Measurements from ENCODE around the gene ZNF385B. TPM values are rescaled to one million over a fixed set of nuclear protein-coding genes. Genes with fewer than 3 reads are reported as not detected.

ZNF385B gene
- polyA plus RNA-seq, 1 of the 3 experiments (the other 2 are of a cell fraction): 0.16 TPM

GRCh38 chr2:179427065-179427464 is 434.3 kb downstream of the ZNF385B start:
- Histone ChIP-seq H3K9me2 (no peaks in the 10 kb centered on the region), H3K27me3 (ENCODE audit: insufficient read depth) (no peaks in the 10 kb centered on the region), H3K27ac (ENCODE audit: low read depth in 2 of 2, low read length in 1 of 2) (no peak overlapping the region), H3K9ac (no peak overlapping the region), H3K36me3 (replicated peaks in 1 of 2; ENCODE audit: control insufficient read depth in 1 of 2, insufficient read depth in 2 of 2, low read length in 1 of 2) (no peaks in the 10 kb centered on the region), H3F3A (replicated peaks; ENCODE audit: insufficient read depth) (no peaks in the 10 kb centered on the region), H2AFZ (ENCODE audit: low read depth) (no peak overlapping the region), H3K4me1 (ENCODE audit: control insufficient read depth in 1 of 2, insufficient read depth in 2 of 2, low read depth in 1 of 2, low read length in 1 of 2) (peaks cover 0 to 5% of the 10 kb centered on the region in 2 experiments; a peak in 1 of 4 replicates), H4K20me1 (ENCODE audit: insufficient read depth) (no peaks in the 10 kb centered on the region), H3K9me3 (no peaks in the 10 kb centered on the region), H3K79me2 (ENCODE audit: insufficient read depth) (no peaks in the 10 kb centered on the region), H3K4me2 (no peak overlapping the region), H3K4me3 (ENCODE audit: low read depth in 2 of 2, low read length in 1 of 2) (no peak overlapping the region)
- TF ChIP-seq NRF1 (IDR thresholded peaks at IDR 0.05; ENCODE audit: low read depth, low read length) (no peak), RCOR1 (IDR thresholded peaks at IDR 0.05; ENCODE audit: low read length) (no peak), EZH2phosphoT487 (IDR thresholded peaks at IDR 0.05; ENCODE audit: borderline replicate concordance, low read depth) (no peak), GABPA (IDR thresholded peaks at IDR 0.05; ENCODE audit: low read depth) (no peak), YY1 (IDR thresholded peaks at IDR 0.05; ENCODE audit: low read depth) (no peak), RXRA (IDR thresholded peaks at IDR 0.05; ENCODE audit: borderline replicate concordance, low read depth) (no peak), FOXM1 (IDR thresholded peaks at IDR 0.05; ENCODE audit: low read depth) (no peak), PBX3 (IDR thresholded peaks at IDR 0.05) (no peak), NFIC (IDR thresholded peaks at IDR 0.05; ENCODE audit: borderline replicate concordance) (no peak), USF1 (IDR thresholded peaks at IDR 0.05; ENCODE audit: borderline replicate concordance, low read depth) (no peak), REST (IDR thresholded peaks at IDR 0.05; ENCODE audit: low read depth, low read length) (no peak)
- WGBS (ENCODE audit: low lambda C conversion rate): 63% methylated on average over 2 of the region's 2 CpGs
- POLR2A ChIA-PET: no interaction called here
- CTCF ChIA-PET: no interaction called here
- DNase-seq: no peak

- H3K9me2 ChIP-seq: no peaks in the 10 kb centered on the region
- whole genome bisulfite sequencing (ENCODE audit: low lambda C conversion rate): 71% methylated on average over 3 of the region's 3 CpGs
- TF ChIP-seq SIN3A (IDR thresholded peaks at IDR 0.05; ENCODE audit: borderline replicate concordance, low read depth, low read length) (no peak), RCOR1 (IDR thresholded peaks at IDR 0.05; ENCODE audit: low read length) (no peak), ZBTB33 (IDR thresholded peaks at IDR 0.05; ENCODE audit: borderline replicate concordance, low read depth) (no peak), MAX (IDR thresholded peaks at IDR 0.05; ENCODE audit: low read depth) (no peak), FOXJ3 (CRISPR knock-in tag; IDR thresholded peaks at IDR 0.05) (no peak), SMC3 (IDR thresholded peaks at IDR 0.05; ENCODE audit: low read depth, low read length) (no peak), NFIC (IDR thresholded peaks at IDR 0.05; ENCODE audit: borderline replicate concordance) (no peak), POLR2AphosphoS5 (IDR thresholded peaks at IDR 0.05; ENCODE audit: low read depth, low read length) (no peak), EP300 (IDR thresholded peaks at IDR 0.05; ENCODE audit: borderline replicate concordance in 1 of 2, low read depth in 1 of 2, low read length in 1 of 2) (no peak), USF2 (IDR thresholded peaks at IDR 0.05; ENCODE audit: borderline replicate concordance, low read depth, low read length) (no peak), EZH2phosphoT487 (IDR thresholded peaks at IDR 0.05; ENCODE audit: borderline replicate concordance, low read depth) (no peak), FOXM1 (IDR thresholded peaks at IDR 0.05; ENCODE audit: low read depth) (no peak), NRF1 (IDR thresholded peaks at IDR 0.05; ENCODE audit: low read depth, low read length) (no peak)
These were observed 436.8 kb downstream of the ZNF385B start for GRCh38 chr2:179424571-179424970.

More at GRCh38 chr2:179424571-179424970, 436.8 kb downstream of the ZNF385B start:
- H3K9ac ChIP-seq: no peak overlapping the region
- CTCF ChIA-PET: interaction anchor here (1.0 to 2.6 kb wide), 4 partner anchors 14 to 663 kb away, joined by 3 to 17 read pairs (median 8); no protein-coding TSS in a partner anchor
- no peaks in the 10 kb centered on the region for H3K36me3 ChIP-seq (replicated peaks in 1 of 2; ENCODE audit: control insufficient read depth in 1 of 2, insufficient read depth in 2 of 2, low read length in 1 of 2)
- H3F3A ChIP-seq (replicated peaks; ENCODE audit: insufficient read depth): no peaks in the 10 kb centered on the region
- DNase-seq: no peak
- H3K4me3 ChIP-seq (ENCODE audit: low read depth in 2 of 2, low read length in 1 of 2): no peak overlapping the region
- H3K4me1 ChIP-seq (ENCODE audit: control insufficient read depth in 1 of 2, insufficient read depth in 2 of 2, low read depth in 1 of 2, low read length in 1 of 2): peaks cover 0 to 5% of the 10 kb centered on the region in 2 experiments; a peak in 1 of 4 replicates
- H3K79me2 ChIP-seq (ENCODE audit: insufficient read depth): no peaks in the 10 kb centered on the region
- H3K27ac ChIP-seq (ENCODE audit: low read depth in 2 of 2, low read length in 1 of 2): no peak overlapping the region
- H4K20me1 ChIP-seq (ENCODE audit: insufficient read depth): no peaks in the 10 kb centered on the region
- no peaks in the 10 kb centered on the region for H3K27me3 ChIP-seq (ENCODE audit: insufficient read depth)
- no peak overlapping the region for H3K4me2 ChIP-seq
- POLR2A ChIA-PET: no interaction called here
- H3K9me3 ChIP-seq: no peaks in the 10 kb centered on the region
- no peak overlapping the region for H2AFZ ChIP-seq (ENCODE audit: low read depth)
